SW 1271 (cell line): ENCODE measurements around the gene CAGE1.
"Not testable (repeated sequence)": the region's sequence is repeated elsewhere in the genome, so short reads cannot be mapped to it uniquely, and the experiment has no call there.

ENCODE experiments used
- DNase-seq, 2 experiments: peaks; one replicate each; lab custom pipeline; 2025; lab: John Stamatoyannopoulos, UW

Gene CAGE1

GRCh38 chr6:7339007-7339732, 50.4 kb downstream of the CAGE1 start:
- DNase-seq, result peak in 1 of 2 experiments; percentile 11

GRCh38 chr6:7338031-7338430, 51.5 kb downstream of the CAGE1 start:
- DNase-seq, result no peak

GRCh38 chr6:7335519-7335918, 54.0 kb downstream of the CAGE1 start:
- no peak for DNase-seq

- no peak for DNase-seq
Measured at GRCh38 chr6:7334685-7335084, 54.9 kb downstream of the CAGE1 start.

GRCh38 chr6:7332090-7332745, 57.3 kb downstream of the CAGE1 start:
- no peak for DNase-seq

GRCh38 chr6:7331452-7331851, 58.1 kb downstream of the CAGE1 start:
- DNase-seq, result no peak

GRCh38 chr6:7328243-7328642, 61.3 kb downstream of the CAGE1 start:
- DNase-seq, result no peak

- no peak for DNase-seq
Measured at GRCh38 chr6:7325750-7326149, 63.8 kb downstream of the CAGE1 start.

GRCh38 chr6:7324520-7324919, 65.0 kb downstream of the CAGE1 start:
- DNase-seq, result no peak

- DNase-seq, result no peak
Measured at GRCh38 chr6:7323074-7323473, 66.5 kb downstream of the CAGE1 start.

- DNase-seq, result not testable (repeated sequence)
Measured at GRCh38 chr6:7321866-7322265, 67.7 kb downstream of the CAGE1 start.

- not testable (repeated sequence) for DNase-seq
Measured at GRCh38 chr6:7319406-7319805, 70.1 kb downstream of the CAGE1 start.

- DNase-seq, result no peak
Measured at GRCh38 chr6:7317538-7317937, 72.0 kb downstream of the CAGE1 start.

GRCh38 chr6:7316658-7317533, 72.6 kb downstream of the CAGE1 start:
- DNase-seq, result no peak

- DNase-seq, result no peak
Measured at GRCh38 chr6:7315948-7316365, 73.6 kb downstream of the CAGE1 start.

- not testable (repeated sequence) for DNase-seq
Measured at GRCh38 chr6:7315087-7315947, 74.2 kb downstream of the CAGE1 start.

GRCh38 chr6:7314414-7314813, 75.1 kb downstream of the CAGE1 start:
- no peak for DNase-seq

- DNase-seq, result no peak
Measured at GRCh38 chr6:7313505-7314165, 75.9 kb downstream of the CAGE1 start.

- DNase-seq, result peak; percentile 96 to 97
Measured at GRCh38 chr6:7312616-7313504, 76.7 kb downstream of the CAGE1 start, which contains the start of gene SSR1. SSR1 (minus strand) TSS chr6:7313199; CDS start chr6:7313120, 79 bp downstream.
